Fibroblast of villous mesenchyme (primary cell): ENCODE data around the gene MSANTD1. TPM values are rescaled to one million over a fixed set of nuclear protein-coding genes. Genes with fewer than 3 reads are reported as not detected.

Source experiments
- DNase-seq: peaks from one replicate; pipeline ENCODE4 v3.0.0-alpha.2; 2010; ENCODE audit warnings: low read depth
- H3K4me3 ChIP-seq: 2 replicates; pipeline ENCODE4 v1.5.1; 2011; ENCODE audit warnings: low read depth, mild to moderate bottlenecking, low read length
- total RNA-seq: library from RNA; depleted of rRNA; stranded (reverse); fragments of >200 nt; gene quantifications from 2 replicates; pipeline ENCODE4 v1.2.3, GENCODE V29; 2012
- TF ChIP-seq, protein P1 (sequence below): IDR thresholded peaks from 2 replicates; pipeline ENCODE4 v1.5.1; 2012; ENCODE audit warnings: low read depth, mild to moderate bottlenecking, low read length; ENCODE audit not compliant: insufficient read depth

Gene MSANTD1
- total RNA-seq, 1 donor: 0.86 TPM

DNA sequence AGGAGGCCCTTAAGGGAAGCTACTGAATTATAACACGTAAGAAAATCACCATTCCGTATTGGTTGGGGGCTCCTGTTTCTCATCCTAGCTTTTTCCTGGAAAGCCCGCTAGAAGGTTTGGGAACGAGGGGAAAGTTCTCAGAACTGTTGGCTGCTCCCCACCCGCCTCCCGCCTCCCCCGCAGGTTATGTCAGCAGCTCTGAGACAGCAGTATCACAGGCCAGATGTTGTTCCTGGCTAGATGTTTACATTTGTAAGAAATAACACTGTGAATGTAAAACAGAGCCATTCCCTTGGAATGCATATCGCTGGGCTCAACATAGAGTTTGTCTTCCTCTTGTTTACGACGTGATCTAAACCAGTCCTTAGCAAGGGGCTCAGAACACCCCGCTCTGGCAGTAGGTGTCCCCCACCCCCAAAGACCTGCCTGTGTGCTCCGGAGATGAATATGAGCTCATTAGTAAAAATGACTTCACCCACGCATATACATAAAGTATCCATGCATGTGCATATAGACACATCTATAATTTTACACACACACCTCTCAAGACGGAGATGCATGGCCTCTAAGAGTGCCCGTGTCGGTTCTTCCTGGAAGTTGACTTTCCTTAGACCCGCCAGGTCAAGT, 6.9 kb upstream of the MSANTD1 start:
- TF ChIP-seq, protein P1, sequence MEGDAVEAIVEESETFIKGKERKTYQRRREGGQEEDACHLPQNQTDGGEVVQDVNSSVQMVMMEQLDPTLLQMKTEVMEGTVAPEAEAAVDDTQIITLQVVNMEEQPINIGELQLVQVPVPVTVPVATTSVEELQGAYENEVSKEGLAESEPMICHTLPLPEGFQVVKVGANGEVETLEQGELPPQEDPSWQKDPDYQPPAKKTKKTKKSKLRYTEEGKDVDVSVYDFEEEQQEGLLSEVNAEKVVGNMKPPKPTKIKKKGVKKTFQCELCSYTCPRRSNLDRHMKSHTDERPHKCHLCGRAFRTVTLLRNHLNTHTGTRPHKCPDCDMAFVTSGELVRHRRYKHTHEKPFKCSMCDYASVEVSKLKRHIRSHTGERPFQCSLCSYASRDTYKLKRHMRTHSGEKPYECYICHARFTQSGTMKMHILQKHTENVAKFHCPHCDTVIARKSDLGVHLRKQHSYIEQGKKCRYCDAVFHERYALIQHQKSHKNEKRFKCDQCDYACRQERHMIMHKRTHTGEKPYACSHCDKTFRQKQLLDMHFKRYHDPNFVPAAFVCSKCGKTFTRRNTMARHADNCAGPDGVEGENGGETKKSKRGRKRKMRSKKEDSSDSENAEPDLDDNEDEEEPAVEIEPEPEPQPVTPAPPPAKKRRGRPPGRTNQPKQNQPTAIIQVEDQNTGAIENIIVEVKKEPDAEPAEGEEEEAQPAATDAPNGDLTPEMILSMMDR: no peak
- no peak overlapping the region for H3K4me3 ChIP-seq
- peak; percentile 93 for DNase-seq

DNA sequence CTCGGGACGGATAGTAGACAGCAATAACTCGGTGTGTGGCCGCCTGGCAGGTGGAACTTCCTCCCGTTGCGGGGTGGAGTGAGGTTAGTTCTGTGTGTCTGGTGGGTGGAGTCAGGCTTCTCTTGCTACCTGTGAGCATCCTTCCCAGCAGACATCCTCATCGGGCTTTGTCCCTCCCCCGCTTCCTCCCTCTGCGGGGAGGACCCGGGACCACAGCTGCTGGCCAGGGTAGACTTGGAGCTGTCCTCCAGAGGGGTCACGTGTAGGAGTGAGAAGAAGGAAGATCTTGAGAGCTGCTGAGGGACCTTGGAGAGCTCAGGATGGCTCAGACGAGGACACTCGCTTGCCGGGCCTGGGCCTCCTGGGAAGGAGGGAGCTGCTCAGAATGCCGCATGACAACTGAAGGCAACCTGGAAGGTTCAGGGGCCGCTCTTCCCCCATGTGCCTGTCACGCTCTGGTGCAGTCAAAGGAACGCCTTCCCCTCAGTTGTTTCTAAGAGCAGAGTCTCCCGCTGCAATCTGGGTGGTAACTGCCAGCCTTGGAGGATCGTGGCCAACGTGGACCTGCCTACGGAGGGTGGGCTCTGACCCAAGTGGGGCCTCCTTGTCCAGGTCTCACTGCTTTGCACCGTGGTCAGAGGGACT, 5.7 kb upstream of the MSANTD1 start:
- TF ChIP-seq, protein P1: no peak
- no peak for DNase-seq
- H3K4me3 ChIP-seq: no peak overlapping the region

DNA sequence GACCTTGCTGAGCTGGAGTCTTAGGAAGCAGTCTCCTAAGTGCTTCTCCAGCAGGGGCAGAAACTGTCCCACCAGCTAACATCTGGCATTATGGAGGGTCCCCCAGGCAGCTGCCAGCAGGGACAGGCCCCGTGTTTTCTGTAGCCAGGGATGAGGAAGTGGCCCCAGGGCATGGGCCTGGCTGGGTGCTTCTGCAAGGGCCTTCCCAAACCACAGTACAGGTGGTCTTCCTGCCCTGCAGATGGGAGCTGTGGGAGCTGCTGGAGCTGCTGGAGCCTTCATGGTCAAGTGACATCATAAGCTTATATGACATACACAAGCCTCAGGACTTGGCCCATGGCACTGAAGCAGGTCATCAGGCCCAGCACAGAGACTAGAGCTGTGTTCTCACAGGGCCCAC, 5.0 kb upstream of the MSANTD1 start:
- no peak for DNase-seq
- no peak overlapping the region for H3K4me3 ChIP-seq
- TF ChIP-seq, protein P1: no peak

DNA sequence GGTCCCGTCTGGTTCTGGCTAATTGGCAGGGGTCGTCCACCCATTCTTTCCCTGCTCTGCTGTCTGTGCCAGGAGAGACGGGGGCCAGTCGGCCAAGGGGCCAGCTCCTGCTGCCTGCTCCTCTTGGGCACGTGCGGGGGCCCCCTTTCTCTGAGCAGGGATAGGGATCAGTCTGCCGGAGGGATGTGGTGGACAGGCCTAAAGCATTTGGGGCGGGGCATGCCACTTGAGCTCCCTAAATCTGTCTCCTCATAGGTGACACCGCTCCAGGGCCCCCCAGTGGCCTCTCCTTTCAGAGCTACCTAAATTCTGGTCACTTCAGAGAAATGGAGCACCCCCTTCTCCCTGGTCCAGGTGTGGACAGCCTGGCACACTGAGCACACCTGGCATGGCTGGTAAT, 4.2 kb upstream of the MSANTD1 start:
- DNase-seq: no peak
- no peak overlapping the region for H3K4me3 ChIP-seq
- TF ChIP-seq, protein P1: no peak

DNA sequence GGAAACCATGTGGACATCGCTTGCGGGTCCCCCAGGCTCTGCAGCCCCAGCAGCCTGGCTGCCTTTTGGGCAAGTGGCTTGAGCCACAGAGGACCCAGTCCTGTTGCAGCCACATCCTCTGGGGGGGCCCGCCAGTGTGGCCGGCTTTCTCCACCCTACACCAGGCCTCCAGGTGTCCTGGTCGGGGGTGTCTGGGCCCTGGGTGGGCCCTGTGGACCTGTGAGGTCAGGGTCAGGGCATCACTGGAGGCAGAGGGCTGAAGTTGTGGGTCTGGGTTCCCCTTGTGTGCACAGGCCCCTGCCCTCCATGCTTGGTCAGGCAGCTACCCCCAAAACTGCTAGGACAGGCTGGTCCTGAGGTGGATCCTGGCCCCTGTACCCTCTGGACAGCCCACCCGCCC, 3.3 kb upstream of the MSANTD1 start:
- no peak for DNase-seq
- no peak overlapping the region for H3K4me3 ChIP-seq
- TF ChIP-seq, protein P1: no peak

DNA sequence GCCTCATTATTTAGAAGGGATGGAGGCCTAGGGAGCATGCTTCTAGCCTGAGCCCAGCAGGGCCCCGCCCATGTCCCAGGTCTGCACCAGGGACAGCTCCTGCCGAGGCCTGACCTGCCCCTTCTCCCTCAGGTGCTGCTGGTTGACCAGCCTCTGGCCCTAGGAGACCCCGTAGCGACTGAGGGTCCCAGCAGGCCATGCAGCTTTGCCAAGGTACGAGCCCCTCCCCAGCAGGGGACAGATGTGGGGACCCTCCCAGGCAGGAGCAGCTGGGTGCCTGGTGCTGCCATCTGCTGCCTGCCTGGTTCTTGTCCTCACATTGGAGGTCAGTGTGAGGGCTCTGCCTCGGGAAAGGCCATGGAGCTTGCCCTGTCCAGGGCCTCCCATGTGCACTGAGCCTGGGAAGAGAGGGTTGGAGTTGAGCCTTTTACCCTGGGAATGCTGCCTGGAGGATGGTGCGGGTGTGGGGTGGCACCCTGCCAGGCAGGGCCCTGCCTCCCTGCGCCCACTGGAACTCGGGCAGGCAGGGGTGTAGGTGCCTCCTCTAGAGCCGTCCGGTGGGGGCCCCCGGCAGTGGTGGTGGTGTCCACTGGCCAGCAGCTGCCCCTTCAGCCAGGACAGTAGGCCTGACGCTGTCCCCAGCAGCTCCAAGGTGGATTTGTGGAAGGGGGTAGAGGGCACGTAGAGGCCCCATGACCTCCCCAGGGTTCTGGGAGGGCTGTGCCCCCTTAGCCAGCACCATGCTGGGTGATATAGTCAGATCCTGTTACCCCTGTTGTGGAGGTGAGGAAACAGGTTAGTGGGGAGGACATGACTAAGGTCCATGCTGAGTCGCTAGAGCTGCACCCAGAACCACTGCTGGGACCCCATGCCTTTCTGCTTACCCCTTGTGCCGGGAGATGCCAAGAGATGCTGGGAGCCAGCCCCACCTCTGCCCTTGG, 2.2 kb upstream of the MSANTD1 start:
- TF ChIP-seq, protein P1: no peak
- no peak overlapping the region for H3K4me3 ChIP-seq
- peak; percentile 15 for DNase-seq
